ENCODE results near the gene ENPP1.

DNA sequence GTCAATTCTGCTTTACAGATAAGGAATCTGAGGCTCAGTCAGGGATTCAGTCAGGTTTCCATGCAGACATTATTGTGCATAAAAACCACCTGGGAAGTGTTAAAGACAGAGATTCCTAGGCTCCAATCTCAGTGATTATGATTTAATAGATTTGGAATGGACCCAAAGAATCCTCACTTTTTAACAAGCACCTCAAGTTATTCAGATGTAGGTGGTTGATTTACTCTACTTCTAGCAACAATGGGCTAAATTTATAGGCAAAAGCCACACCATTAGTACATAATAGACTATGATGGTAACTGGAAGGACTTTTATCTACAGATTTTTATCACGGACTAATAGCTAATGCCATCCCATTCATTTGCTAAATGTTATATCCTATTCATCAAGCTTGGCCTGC is 9.0 kb downstream of the ENPP1 start:
- TF ChIP-seq, protein P1, sequence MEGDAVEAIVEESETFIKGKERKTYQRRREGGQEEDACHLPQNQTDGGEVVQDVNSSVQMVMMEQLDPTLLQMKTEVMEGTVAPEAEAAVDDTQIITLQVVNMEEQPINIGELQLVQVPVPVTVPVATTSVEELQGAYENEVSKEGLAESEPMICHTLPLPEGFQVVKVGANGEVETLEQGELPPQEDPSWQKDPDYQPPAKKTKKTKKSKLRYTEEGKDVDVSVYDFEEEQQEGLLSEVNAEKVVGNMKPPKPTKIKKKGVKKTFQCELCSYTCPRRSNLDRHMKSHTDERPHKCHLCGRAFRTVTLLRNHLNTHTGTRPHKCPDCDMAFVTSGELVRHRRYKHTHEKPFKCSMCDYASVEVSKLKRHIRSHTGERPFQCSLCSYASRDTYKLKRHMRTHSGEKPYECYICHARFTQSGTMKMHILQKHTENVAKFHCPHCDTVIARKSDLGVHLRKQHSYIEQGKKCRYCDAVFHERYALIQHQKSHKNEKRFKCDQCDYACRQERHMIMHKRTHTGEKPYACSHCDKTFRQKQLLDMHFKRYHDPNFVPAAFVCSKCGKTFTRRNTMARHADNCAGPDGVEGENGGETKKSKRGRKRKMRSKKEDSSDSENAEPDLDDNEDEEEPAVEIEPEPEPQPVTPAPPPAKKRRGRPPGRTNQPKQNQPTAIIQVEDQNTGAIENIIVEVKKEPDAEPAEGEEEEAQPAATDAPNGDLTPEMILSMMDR (IDR thresholded peaks at IDR 0.05): no peak
- no peak for TF ChIP-seq POLR2A (IDR thresholded peaks at IDR 0.05)

Measured in uterus (tissue), 2 donors.